Raji (cell line): ENCODE results near the gene PPP2R2C.

ENCODE experiments used
- POLR2A ChIP-seq: IDR thresholded peaks from 2 replicates; pipeline ENCODE4 v1.6.1; 2011; ENCODE audit warnings: low read depth, low read length, control low read depth; ENCODE audit not compliant: insufficient read depth

Gene PPP2R2C

GRCh38 chr4:6391852-6392188 lies 80.6 kb downstream of the PPP2R2C start:
- no peak for TF ChIP-seq POLR2A

GRCh38 chr4:6391186-6391851 lies 81.1 kb downstream of the PPP2R2C start:
- TF ChIP-seq POLR2A, result no peak

GRCh38 chr4:6390356-6390755 lies 82.1 kb downstream of the PPP2R2C start:
- no peak for TF ChIP-seq POLR2A

- TF ChIP-seq POLR2A, result no peak
These were observed 83.1 kb downstream of the PPP2R2C start for GRCh38 chr4:6389142-6389825.

GRCh38 chr4:6388713-6389112 lies 83.7 kb downstream of the PPP2R2C start:
- TF ChIP-seq POLR2A, result no peak

- TF ChIP-seq POLR2A, result no peak
These were observed 84.5 kb downstream of the PPP2R2C start for GRCh38 chr4:6387946-6388345.

- no peak for TF ChIP-seq POLR2A
These were observed 86.3 kb downstream of the PPP2R2C start for GRCh38 chr4:6386091-6386490.

- no peak for TF ChIP-seq POLR2A
These were observed 87.1 kb downstream of the PPP2R2C start for GRCh38 chr4:6385288-6385687.

- TF ChIP-seq POLR2A, result no peak
These were observed 87.9 kb downstream of the PPP2R2C start for GRCh38 chr4:6384541-6384940.

- TF ChIP-seq POLR2A, result no peak
These were observed 88.5 kb downstream of the PPP2R2C start for GRCh38 chr4:6383929-6384328.

- TF ChIP-seq POLR2A, result no peak
These were observed 89.4 kb downstream of the PPP2R2C start for GRCh38 chr4:6383009-6383404.

- TF ChIP-seq POLR2A, result no peak
These were observed 90.8 kb downstream of the PPP2R2C start for GRCh38 chr4:6381571-6382123.

GRCh38 chr4:6380746-6381410 lies 91.5 kb downstream of the PPP2R2C start:
- no peak for TF ChIP-seq POLR2A

GRCh38 chr4:6379767-6380745 lies 92.4 kb downstream of the PPP2R2C start:
- TF ChIP-seq POLR2A, result no peak

GRCh38 chr4:6378493-6379445 lies 93.6 kb downstream of the PPP2R2C start:
- TF ChIP-seq POLR2A, result no peak
